GM21576 (cell line): ENCODE measurements around the gene DCTN5.
A peak's percentile ranks its signal among the peaks of the same experiment; 100 is the strongest.

Experiments
- ATAC-seq: cut with Tn5 transposase; IDR thresholded peaks from one replicate; pipeline ENCODE4 v1.9.1; 2021; ENCODE audit warnings: mild to moderate bottlenecking, moderate library complexity; ENCODE audit not compliant: unreplicated experiment

Gene DCTN5

DNA sequence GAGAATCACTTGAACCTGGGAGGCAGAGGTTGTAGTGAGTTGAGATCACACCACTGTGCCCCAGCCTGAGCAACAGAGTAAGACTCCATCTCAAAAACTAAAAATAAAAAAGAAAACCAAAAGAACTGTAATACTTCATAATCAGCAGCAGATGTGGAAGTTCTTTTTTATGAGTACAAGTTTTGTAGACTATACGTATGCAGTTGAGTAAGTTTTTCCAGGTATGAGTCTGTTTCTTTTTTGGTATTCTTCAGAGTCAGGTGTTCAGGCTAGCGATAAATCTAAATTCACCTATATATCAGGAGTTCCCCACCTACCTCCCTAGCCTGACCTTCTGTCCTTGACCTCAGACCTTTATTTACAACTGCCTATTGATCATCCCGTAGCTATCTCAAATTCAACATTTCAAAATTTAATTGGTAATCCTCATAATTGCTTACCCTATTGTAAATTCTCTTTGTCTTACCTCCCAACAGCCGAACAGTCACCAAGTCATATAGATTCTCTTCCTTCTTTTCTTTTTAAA lies 10.7 kb downstream of the DCTN5 start:
- peak; percentile 72 for ATAC-seq

DNA sequence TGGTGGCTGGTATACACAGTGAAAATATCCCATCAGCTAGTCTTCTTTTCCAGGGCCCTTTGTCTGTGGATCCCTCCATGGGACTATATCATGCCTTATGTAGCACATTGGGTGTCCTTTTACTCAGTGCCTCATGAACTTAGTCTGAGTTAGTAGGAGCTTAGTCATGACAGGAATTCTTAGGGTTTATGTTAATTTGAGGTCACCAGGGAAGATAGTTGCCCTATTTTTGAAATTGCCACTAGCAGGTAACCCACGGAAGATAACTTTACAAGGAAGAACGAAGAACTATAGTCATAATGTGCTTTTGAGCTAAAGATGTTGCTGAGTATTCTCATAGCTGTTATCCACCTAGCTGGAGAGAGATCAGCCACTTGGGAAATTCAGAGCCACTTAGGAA lies 22.7 kb downstream of the DCTN5 start:
- no peak for ATAC-seq

DNA sequence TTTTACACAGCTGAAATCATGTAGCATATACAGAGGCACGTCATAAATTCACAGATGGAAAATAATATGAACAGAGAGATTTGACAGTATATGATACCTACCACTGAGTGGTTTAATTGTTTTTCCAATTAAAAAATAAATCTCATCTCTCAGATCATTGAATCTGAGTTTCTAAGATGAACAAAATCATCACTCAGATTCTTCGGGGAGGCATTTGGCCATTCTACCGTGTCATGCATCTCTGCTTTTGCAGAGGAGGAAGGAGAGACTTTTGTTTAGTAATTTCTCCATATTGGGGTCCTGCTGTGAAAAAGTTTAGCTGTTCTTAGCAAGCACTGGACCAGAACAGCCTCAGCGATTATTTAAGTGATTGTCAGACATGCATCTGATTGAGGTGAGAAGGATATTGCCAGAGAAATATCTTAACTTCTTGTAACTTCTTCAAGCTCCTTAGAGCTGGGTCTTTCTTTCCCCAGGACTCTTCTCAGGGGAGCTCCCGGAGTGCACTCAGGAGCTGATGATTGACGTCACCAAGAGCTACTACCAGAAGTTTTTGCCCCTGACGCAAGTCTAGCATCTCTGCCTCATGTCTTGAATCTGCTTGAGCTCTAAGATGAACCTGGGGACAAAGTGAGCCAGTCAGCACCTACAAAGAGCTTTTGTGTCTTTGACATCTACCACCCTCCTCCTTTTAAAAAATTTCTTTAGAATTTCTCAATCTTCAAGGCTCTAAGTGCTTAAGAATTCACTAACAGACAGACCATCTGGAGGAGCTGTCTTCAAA lies 25.5 kb downstream of the DCTN5 start:
- ATAC-seq = no peak

DNA sequence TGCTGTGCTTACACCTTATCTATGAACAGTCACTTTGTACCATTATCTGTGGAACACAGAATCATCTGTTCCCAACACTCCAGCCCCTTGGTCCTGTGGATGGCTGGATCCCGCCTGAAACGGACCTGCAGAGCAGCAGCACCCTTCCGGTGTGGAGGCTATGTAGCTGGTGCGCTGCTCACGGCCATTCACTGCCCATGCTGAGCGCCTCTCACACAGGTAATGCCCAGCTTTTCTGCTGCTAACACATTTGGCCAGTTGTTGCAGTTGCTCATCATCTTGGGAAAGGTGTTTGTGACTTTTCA lies 26.0 kb downstream of the DCTN5 start:
- no peak for ATAC-seq

DNA sequence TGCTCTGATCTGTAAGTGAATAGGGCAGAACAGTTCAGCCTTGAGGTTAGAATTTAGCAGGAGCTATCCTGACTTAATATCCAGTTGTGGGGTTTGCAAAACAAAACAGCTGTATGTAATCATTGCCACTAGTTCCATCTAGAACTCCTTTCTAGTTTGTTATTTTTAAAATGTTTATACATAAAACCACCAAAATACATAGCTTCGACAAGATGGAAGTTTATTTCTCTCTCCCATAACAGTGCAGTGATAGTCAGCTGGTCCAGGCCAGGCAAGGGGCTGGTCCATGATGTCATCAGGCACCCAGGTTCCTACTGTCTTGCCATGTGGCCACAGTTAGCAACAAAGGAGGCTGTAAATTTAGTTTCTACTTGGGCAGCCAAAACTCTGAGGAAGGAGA lies 27.0 kb downstream of the DCTN5 start:
- no peak for ATAC-seq

DNA sequence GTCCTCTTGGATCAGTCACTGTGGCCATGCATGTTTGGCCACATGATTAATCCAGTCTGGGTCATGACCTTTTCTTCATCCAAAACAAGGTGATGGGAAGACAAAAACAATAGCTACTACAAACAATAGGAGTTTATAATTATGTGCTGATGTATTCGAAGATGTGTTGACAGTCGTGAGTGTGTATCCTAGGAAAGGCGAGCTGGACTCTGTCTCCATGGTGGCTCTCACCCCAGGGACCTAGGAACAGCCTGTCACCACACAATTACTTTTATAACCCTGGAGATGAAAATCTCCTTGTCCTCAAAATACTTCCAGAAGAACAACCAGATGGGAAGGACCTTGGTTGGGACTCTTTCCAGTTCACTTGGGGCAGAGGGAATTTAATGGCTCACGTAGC lies 27.6 kb downstream of the DCTN5 start:
- ATAC-seq = no peak

DNA sequence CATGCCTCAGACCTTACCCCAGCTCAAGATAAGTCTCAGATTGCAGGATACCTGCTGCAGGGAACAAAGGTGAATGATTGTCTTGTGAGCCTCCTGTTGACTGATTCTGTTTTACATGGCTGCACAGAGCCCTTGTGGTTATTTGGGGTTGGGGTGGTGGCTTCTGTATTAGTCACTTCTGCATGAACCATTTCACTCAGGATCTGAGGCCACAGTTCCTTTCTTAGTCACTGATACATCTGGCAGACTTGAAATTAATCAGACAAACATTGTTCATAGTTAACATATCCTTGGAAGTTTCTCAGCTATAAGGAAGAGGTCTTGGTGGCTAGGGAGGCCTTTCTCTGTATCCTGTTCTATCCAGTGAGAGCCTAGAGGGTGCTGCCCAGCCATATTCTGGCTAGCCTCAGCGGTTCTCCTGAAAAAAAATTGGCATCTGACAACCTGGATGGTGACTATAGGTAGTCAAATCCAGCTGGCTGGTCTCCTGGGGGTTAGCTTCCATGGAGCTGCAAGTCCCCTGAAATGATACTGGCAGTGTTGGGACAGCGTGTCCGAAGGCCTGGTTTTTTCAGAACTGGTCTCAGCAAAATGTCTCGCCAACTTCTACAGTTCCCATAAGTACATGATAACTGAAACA lies 29.0 kb downstream of the DCTN5 start:
- peak; percentile 95 for ATAC-seq

DNA sequence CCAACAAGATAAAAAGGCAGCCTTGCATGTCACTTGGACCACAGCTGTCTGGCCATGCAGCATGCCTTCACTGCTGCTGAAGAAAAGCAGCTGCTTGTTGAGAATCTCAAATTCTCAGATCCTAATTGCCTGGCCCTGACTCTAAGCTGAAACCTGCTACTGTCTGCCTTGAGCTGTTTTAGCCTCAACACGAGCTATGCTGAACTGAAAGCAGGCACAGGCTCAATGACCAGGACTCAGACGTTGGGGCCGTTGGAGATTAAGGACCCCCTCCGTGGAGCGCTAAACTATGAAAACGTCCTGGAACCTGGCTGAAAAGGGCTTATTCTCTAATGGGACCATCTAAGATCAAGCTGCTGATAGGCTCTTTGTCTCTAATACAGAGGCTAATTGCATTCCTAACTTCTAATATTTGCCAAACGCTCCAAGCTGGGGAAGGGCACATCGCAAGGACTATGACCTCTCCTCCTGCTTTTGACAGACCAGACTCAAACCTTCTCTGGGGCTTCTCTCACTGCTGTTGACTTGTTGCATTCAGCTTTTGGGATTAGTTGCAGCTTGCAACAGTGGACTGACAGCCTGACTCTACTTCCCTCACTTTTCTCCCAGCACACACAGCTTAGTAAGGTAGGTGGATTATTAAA lies 32.8 kb downstream of the DCTN5 start:
- no peak for ATAC-seq

DNA sequence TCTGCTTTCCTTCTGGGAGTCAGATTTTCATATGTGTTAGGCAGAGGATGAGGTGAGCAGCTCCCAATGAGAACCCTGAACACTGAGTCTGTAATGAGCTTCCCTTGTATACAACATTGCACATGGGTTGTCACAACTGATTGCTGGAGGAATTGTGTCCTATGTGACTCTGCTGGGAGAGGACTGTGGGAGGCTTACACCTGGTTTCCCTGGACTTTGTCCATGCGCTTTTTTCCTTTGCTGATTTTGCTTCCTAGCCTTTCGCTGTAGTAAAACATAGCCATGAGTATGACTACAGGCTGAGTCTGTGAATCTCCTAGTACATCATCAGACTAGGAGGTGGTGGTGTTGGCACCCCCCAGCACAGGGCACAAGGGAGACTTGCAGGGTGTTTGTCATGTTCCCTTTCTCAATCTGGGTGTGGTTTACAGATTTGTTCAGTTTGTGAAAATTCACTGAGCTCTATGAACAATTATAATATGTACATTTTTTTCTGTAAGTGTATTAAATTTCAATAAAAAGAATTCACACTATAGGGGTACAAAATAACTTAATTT lies 35.7 kb downstream of the DCTN5 start:
- ATAC-seq = no peak

DNA sequence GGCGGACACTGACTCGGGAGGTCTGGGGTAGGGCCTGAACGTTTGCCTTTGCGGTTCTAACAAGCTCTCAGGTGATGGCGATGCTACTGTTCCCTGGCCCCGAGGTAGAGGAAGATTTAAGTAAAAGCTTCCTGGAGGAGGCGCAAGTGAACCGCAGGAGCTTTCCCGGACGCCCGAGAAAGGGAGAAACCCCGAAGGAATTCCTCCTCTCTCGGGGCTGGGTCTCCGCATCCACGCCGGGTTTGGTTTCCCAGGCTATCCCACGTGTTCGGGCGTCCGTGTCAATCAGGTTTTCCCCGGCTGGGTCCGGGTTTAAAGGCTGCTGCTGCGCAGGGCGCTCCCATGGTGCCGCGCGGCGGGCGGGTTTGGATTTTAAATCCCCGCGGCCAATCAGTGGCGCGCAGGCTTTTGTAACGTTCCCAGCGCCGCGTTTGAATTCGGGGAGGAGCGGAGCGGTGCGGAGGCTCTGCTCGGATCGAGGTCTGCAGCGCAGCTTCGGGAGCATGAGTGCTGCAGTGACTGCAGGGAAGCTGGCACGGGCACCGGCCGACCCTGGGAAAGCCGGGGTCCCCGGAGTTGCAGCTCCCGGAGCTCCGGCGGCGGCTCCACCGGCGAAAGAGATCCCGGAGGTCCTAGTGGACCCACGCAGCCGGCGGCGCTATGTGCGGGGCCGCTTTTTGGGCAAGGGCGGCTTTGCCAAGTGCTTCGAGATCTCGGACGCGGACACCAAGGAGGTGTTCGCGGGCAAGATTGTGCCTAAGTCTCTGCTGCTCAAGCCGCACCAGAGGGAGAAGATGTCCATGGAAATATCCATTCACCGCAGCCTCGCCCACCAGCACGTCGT lies 37.4 kb downstream of the DCTN5 start, which contains the start of gene PLK1:
PLK1 (plus strand) TSS at position 460 of the 844 bp plus-strand sequence; CDS start at position 504, 44 bp downstream.
- peak; percentile 79 for ATAC-seq

DNA sequence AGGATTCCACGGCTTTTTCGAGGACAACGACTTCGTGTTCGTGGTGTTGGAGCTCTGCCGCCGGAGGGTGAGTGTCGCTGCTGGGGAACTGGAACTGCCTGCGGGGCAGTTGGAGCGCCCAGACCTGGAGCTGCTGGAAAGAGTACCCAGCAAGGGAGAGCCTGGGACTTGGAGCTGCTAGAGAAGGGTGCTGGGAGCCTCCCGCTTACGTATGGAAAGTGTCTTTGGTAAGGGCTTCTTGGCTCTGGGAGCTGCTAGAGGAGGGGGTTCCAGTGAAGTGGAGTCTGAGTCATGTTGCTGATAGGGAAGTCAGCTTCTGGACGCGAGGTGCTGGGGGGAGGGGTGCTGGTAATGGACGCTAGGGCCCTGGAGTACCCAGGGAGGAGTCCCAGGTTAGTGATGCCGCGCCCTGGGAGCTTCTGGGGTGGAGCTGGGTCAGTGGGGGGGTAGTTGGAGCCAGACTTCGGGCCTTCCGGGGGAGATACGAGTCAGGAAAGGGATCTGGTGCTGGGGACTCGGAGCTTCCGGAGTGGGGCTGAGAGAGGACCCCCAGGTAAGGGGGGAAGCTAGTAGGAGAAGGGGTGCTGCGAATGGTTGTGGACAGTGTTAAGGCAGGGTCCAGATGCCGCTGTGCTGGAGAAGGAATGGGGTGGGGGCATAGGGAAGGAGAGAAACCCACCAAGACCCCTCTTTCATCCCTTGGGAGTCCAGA lies 38.2 kb downstream of the DCTN5 start:
- no peak for ATAC-seq

DNA sequence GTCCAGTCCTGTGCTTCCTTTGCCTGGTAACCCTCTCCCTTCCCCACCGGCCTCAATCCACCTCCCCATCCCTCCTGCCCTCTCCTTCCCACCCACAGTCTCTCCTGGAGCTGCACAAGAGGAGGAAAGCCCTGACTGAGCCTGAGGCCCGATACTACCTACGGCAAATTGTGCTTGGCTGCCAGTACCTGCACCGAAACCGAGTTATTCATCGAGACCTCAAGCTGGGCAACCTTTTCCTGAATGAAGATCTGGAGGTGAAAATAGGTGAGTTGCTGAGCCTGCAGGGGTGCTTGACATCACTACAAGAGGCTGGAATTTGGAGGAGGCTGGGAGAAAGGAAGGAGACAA lies 38.7 kb downstream of the DCTN5 start:
- ATAC-seq = no peak

DNA sequence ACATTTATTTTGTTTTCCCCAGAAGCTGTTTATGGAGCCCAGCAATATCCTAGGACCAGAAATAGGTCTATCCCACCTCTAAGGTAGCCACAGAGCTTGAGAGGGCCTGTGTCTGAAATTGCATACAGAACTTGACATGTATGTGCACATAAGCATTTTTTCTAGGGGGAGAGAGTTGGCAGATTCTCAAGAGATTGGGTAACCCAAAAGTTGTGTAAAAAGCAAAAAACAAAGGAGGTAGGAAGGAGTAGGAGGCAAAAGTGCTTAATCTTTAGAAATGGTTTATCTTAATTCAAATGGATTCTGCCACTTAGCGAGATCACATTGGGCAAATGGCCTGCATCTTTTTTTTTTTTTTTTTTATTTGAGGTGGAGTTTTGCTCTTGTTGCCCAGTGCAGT lies 40.9 kb downstream of the DCTN5 start:
- ATAC-seq = no peak

DNA sequence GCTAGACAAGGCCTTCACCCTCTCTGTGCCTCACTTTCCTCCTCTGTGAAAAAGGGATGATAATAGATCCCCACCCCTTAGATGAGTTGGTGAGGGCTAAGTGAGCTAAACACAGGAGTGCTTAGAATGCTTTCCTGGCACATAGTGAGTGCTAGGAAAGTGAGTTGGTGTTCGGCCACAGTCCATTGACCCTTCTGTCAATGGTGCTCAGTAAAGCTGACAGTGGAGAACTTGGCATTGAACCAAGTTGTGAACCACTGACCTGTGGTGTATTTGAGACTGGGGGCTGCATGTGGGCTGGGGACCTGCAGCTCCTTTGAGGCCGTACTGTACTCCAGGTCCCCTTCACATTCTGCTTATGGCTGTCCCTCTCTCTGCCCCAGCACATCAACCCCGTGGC lies 42.2 kb downstream of the DCTN5 start:
- no peak for ATAC-seq

DNA sequence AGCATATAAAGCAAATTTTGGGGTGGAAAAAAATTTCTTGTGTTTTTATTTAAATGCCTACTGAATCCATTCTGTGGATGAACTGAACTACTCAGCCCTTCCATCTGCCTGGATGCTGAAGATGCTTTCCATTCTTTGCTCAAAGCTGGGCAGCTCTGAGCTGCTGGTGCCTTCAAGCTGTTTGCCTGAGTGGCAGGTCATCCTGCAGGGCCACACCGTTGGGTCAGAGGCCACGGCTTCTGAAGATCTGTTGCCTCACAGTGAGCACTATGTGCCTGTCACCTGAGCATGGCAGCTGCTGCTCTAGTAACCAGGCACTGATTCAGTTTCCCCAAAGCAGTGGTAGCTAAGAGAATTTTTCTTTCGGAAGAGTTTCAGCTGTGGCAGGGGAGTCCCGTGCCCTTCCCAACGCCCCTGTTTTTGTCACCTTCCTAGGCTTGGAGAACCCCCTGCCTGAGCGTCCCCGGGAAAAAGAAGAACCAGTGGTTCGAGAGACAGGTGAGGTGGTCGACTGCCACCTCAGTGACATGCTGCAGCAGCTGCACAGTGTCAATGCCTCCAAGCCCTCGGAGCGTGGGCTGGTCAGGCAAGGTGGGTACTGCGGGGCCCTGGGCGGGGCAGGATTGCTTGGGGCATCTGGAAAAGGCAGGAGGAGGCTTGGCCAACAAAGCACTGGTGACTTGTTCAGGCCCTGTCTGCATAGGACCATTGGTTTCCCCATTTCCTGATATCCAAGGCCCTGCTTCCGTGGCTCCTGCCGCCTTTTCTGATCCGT lies 46.0 kb downstream of the DCTN5 start:
- ATAC-seq = no peak

DNA sequence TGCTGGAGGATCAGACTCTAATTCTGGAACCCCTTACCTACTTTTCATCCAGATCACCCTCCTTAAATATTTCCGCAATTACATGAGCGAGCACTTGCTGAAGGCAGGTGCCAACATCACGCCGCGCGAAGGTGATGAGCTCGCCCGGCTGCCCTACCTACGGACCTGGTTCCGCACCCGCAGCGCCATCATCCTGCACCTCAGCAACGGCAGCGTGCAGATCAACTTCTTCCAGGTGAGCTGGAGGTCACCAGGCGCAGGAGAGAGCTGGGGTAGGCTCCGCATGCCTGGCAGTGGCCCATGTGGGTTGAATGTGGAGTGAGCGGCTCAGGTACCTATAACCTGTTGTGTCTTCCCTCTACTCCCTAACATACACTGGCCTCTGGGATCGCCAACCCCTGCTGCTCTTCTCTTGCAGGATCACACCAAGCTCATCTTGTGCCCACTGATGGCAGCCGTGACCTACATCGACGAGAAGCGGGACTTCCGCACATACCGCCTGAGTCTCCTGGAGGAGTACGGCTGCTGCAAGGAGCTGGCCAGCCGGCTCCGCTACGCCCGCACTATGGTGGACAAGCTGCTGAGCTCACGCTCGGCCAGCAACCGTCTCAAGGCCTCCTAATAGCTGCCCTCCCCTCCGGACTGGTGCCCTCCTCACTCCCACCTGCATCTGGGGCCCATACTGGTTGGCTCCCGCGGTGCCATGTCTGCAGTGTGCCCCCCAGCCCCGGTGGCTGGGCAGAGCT lies 48.3 kb downstream of the DCTN5 start:
- no peak for ATAC-seq

DNA sequence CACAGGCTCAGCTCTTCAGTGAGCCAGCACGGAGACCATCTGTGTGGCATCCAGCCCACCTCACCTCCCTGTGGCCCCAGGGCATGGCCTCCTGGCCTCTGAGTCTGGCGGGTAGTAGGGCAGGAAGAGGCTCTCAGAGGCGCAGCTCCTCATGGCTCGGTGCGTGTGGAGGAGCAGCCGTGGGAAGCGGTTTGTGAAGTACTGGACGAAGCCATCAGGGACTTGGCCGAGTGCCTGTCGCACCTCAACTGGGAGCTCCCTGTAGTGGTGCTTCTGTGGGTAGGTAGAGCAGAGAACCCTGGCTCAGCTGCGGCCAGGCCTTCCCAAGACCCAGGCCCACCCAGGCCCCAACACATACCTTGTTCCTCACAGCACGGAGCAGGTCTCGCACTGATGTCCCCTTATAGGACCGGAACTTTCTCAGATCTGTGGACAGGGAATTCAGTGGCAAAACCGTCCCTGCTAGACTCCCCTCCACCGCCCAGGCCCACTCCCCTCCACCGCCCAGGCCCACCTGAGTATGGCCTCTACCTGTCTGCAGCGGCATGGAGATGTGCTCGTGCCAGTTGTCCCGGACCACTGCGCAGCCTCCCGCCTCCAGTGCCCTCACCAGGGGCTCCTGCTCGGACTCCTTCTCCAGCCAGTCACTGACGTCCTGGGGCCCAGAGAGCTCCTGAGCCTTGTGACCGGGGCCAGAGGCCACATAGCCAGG lies 49.7 kb downstream of the DCTN5 start:
- ATAC-seq = no peak
